ENCODE results near the gene EIF2AK3.

GRCh38 chr2:88561646-88562388 lies 65.4 kb downstream of the EIF2AK3 start:
- no peak for TF ChIP-seq CTCF (IDR thresholded peaks at IDR 0.05; ENCODE audit: control extremely low read depth in 1 of 3, insufficient read depth in 1 of 3, low read depth in 1 of 3, low read length in 3 of 3)
- no peak for TF ChIP-seq SIN3A (conservative IDR thresholded peaks at IDR 0.05 in 1 of 2, IDR thresholded peaks at IDR 0.05 in 1 of 2; ENCODE audit: low read depth in 1 of 2, low read length in 2 of 2)
- no peak for TF ChIP-seq POLR2AphosphoS5 (IDR thresholded peaks at IDR 0.05; ENCODE audit: low read depth, low read length)
- no peak for TF ChIP-seq JUND (IDR thresholded peaks at IDR 0.05; ENCODE audit: low read length)
- TF ChIP-seq SIRT6 (IDR thresholded peaks at IDR 0.05; ENCODE audit: low read length), result no peak
- TF ChIP-seq TAF1 (IDR thresholded peaks at IDR 0.05; ENCODE audit: low read depth, low read length), result no peak
- TF ChIP-seq MAX (IDR thresholded peaks at IDR 0.05), result no peak
- no peak for TF ChIP-seq NRF1 (IDR thresholded peaks at IDR 0.05; ENCODE audit: low read depth, low read length)
- no peak for TF ChIP-seq JUN (IDR thresholded peaks at IDR 0.05; ENCODE audit: low read depth, low read length)
- no peak for TF ChIP-seq YY1 (IDR thresholded peaks at IDR 0.05; ENCODE audit: low read depth, low read length)
- no peak for TF ChIP-seq RAD21 (IDR thresholded peaks at IDR 0.05 in 1 of 2, conservative IDR thresholded peaks at IDR 0.05 in 1 of 2; ENCODE audit: low read depth in 2 of 2, low read length in 2 of 2)

All from H1 (cell line).